Measurements from ENCODE around the gene PRPF38A.

Gene PRPF38A

GRCh38 chr1:52432807-52433206 is 28.4 kb downstream of the PRPF38A start:
- no peak for DNase-seq (ENCODE audit: low spot score)
- no peak overlapping the region for H3K4me3 ChIP-seq
- TF ChIP-seq, protein P1, sequence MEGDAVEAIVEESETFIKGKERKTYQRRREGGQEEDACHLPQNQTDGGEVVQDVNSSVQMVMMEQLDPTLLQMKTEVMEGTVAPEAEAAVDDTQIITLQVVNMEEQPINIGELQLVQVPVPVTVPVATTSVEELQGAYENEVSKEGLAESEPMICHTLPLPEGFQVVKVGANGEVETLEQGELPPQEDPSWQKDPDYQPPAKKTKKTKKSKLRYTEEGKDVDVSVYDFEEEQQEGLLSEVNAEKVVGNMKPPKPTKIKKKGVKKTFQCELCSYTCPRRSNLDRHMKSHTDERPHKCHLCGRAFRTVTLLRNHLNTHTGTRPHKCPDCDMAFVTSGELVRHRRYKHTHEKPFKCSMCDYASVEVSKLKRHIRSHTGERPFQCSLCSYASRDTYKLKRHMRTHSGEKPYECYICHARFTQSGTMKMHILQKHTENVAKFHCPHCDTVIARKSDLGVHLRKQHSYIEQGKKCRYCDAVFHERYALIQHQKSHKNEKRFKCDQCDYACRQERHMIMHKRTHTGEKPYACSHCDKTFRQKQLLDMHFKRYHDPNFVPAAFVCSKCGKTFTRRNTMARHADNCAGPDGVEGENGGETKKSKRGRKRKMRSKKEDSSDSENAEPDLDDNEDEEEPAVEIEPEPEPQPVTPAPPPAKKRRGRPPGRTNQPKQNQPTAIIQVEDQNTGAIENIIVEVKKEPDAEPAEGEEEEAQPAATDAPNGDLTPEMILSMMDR (IDR thresholded peaks at IDR 0.05) = no peak
- no peak overlapping the region for H3K27ac ChIP-seq

DNA sequence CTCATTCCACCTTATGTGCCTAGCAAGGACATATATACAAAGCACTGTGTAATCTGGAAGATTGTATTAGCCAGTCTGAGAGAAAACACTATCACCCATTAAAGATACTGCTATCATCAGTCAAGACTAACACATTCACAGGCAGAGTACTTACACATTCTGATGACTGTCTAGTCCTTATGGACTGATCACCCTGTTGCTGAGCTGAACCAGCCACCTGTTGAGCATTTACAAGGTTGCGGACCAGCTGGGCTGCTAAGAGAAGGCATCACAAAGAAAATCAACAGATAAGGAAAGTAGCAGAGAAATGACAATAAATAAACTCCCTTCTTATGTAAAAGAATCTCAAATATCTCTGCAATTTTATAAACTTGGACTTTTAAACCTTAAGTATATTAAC is 30.8 kb downstream of the PRPF38A start:
- no peak for DNase-seq (ENCODE audit: low spot score)
- Histone ChIP-seq H3K27ac (no peak overlapping the region), H3K4me3 (no peak overlapping the region)
- TF ChIP-seq, protein P1 (IDR thresholded peaks at IDR 0.05) = no peak

DNA sequence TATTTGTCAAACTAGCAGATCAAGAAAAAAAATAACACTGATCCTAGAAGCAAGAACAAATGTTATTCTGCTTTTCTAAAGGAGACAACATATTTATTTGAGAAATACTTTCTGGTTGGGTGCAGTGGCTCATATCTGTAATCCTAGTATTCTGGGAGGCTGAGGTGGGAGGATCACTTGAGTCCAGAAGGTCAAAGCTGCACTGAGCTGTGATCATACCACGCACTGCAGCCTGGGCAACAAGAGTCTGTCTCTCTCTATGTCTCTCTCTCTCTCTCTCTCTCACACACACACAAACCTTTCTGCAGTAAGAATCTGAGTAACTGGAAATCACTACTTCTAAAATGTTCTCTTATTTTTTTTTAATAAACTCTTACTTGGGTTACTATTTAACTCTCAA is 31.2 kb downstream of the PRPF38A start:
- Histone ChIP-seq H3K4me3 (no peak overlapping the region), H3K27ac (no peak overlapping the region)
- DNase-seq (ENCODE audit: low spot score) = no peak
- TF ChIP-seq, protein P1 (IDR thresholded peaks at IDR 0.05) = no peak

GRCh38 chr1:52436817-52437216 is 32.4 kb downstream of the PRPF38A start:
- no peak for DNase-seq (ENCODE audit: low spot score)
- Histone ChIP-seq H3K4me3 (no peak overlapping the region), H3K27ac (no peak overlapping the region)
- TF ChIP-seq, protein P1 (IDR thresholded peaks at IDR 0.05) = no peak

DNA sequence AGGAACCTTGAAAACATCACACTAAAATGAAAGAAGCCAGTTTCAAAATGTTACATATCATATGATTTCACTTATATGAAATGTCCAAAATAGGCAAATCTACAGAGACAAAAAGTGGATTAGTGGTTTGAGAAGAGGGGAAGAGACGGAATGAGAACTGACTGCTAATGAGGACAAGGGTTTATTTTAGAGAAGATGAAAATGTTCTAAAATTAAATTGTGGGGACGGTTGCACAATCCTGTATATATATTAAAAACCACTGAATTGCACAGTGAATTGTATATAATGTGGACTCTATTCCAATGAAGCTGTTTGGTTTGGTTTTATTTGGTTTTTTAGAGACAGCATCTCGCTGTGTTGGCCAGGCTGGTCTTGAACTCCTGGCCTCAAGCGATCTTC is 35.6 kb downstream of the PRPF38A start:
- no peak for DNase-seq (ENCODE audit: low spot score)
- TF ChIP-seq, protein P1 (IDR thresholded peaks at IDR 0.05) = no peak
- Histone ChIP-seq H3K4me3 (no peak overlapping the region), H3K27ac (no peak overlapping the region)

GRCh38 chr1:52444463-52444862 is 40.1 kb downstream of the PRPF38A start:
- TF ChIP-seq, protein P1 (IDR thresholded peaks at IDR 0.05) = no peak
- DNase-seq (ENCODE audit: low spot score) = no peak
- Histone ChIP-seq H3K4me3 (no peak overlapping the region), H3K27ac (no peak overlapping the region)

DNA sequence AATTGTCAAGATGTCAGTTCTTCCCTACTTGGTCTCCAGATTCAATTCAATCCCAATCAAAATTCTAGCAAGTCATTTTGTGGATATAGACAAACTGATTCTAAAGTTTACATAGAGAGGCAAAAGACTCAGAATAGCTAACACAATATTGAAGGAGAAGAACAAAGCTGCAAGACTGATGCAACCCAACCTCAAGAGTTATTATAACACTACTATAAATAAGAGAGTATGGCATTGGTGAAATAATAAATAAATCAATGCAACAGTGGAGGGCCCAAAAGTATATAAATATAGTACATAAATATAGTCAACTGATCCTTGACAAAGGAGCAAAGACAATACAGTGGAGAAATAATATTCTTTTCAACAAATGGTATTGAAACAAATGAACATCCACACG is 49.7 kb downstream of the PRPF38A start:
- TF ChIP-seq, protein P1 (IDR thresholded peaks at IDR 0.05) = no peak
- DNase-seq (ENCODE audit: low spot score) = no peak
- H3K4me3 ChIP-seq = no peak overlapping the region
- H3K27ac ChIP-seq = no peak overlapping the region
